Esophagus muscularis mucosa (tissue), 4 donors: ENCODE data around the gene SERPINI2. TPM values are rescaled to one million over a fixed set of nuclear protein-coding genes. Genes with fewer than 3 reads are reported as not detected.

ENCODE experiments used
- DNase-seq: peaks from one replicate; pipeline ENCODE4 v3.0.0-alpha.2; 2017; ENCODE audit errors: extremely low spot score
- H3K27ac ChIP-seq, 4 donors: fragments of 200-600 bp; sonication (generic); replicated peaks in 1 of 4; 1 replicate in 3 of 4; 2 replicates in 1 of 4; pipeline ENCODE4 v1.5.1; 2016 to 2019; ENCODE audit warnings: mild to moderate bottlenecking in 1 of 4
- H3K27me3 ChIP-seq, 4 donors: fragments of 200-600 bp; sonication (generic); one replicate each; pipeline versions ENCODE4 v1.5.1 to v1.6.0; 2016 to 2019
- H3K36me3 ChIP-seq, 4 donors: fragments of 200-600 bp; sonication (generic); one replicate each; pipeline ENCODE4 v1.5.1; 2016 to 2019
- H3K4me1 ChIP-seq, 4 donors: fragments of 200-600 bp; sonication (generic); one replicate each; pipeline ENCODE4 v1.5.1; 2016 to 2019
- H3K4me3 ChIP-seq, 4 donors: fragments of 200-600 bp; sonication (generic); 1 replicate in 2 of 4; 2 replicates in 2 of 4; pipeline ENCODE4 v1.5.1; 2016 to 2019; ENCODE audit warnings: mild to moderate bottlenecking in 4 of 4, moderate library complexity in 1 of 4
- H3K9me3 ChIP-seq, 4 donors: fragments of 200-600 bp; sonication (generic); 1 replicate in 3 of 4; 2 replicates in 1 of 4; pipeline ENCODE4 v1.5.1; 2016 to 2019
- EP300 ChIP-seq: sonication (generic); formaldehyde crosslinking; IDR thresholded peaks from one replicate; pipeline ENCODE4 v1.6.1; 2017; ENCODE audit warnings: antibody characterized with exemption
- POLR2A ChIP-seq: fragments of 450-650 bp; IDR thresholded peaks from one replicate; pipeline ENCODE4 v1.6.1; 2017; ENCODE audit warnings: antibody characterized with exemption, moderate library complexity, mild to moderate bottlenecking, low read depth
- POLR2AphosphoS5 ChIP-seq, 2 donors: sonication (generic); formaldehyde crosslinking; IDR thresholded peaks; one replicate each; pipeline ENCODE4 v1.6.1; 2017; ENCODE audit warnings: antibody characterized with exemption in 2 of 2
- WGBS: methylation state at CpG from one replicate; pipeline ENCODE4 v1.1.5; 2018; 5-methylcytosine and 5-hydroxymethylcytosine counted together
- intact Hi-C: fragments of 100-400 bp; cut with DNase I; formaldehyde crosslinking; loops from one replicate; pipeline ENCODE4 v1.15.1; 2023
- total RNA-seq, 4 donors: library from RNA; depleted of rRNA; stranded (reverse); fragments of >200 nt; gene quantifications; one replicate each; pipeline versions ENCODE4 v1.1.0 to v1.2.1, GENCODE V29; 2016
- TF ChIP-seq, protein P1 (sequence below), 3 experiments: fragments of 200-600 bp in 2 of 3; fragments of 450-650 bp in 1 of 3; sonication (generic) in 2 of 3; IDR thresholded peaks; one replicate each; pipeline ENCODE4 v1.5.1; 2017 to 2019; ENCODE audit warnings: antibody characterized with exemption in 3 of 3, mild to moderate bottlenecking in 2 of 3, moderate library complexity in 1 of 3

SERPINI2 gene
- total RNA-seq, 4 donors from 2014 or later, result 0.32 to 1.2 TPM; not detected in 2

DNA sequence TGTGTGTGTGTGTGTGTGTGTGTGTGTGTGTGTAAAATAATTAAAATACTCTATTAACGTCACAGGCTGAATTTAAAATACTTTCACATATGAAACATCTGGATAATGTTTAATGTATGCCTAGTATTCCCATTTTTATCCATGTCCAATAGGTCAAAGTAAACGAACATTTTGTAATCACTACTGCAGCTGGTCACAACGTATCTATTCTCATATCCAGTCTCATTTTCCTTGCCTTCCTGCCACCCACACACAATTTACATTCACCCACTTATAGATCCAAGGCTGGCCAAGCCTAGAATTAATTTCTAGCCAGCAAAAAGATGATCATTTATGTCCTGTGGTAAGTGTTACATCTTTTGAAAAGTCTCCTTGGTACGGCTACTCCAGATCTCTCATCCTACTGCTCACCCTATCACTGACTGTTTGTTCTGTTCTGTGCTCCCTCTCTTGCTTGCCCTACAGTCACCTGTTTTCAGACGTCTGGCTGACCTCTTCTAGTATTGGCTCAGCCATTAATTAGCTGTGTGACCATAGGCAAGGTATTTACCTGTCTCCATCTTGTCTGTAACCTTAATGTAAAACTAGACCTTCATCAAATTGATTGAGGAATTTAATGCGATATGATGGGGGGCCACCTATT is 17.6 kb downstream of the SERPINI2 start:
- DNase-seq, result no peak
- H3K9me3 ChIP-seq, result no peaks in the 10 kb centered on the region
- intact Hi-C loops, result no loop called here
- no peaks in the 10 kb centered on the region for H3K36me3 ChIP-seq
- H3K4me3 ChIP-seq, result no peak overlapping the region
- TF ChIP-seq POLR2AphosphoS5 (IDR thresholded peaks at IDR 0.05), result no peak
- no peak for TF ChIP-seq POLR2A
- no peak for TF ChIP-seq EP300
- TF ChIP-seq, protein P1, sequence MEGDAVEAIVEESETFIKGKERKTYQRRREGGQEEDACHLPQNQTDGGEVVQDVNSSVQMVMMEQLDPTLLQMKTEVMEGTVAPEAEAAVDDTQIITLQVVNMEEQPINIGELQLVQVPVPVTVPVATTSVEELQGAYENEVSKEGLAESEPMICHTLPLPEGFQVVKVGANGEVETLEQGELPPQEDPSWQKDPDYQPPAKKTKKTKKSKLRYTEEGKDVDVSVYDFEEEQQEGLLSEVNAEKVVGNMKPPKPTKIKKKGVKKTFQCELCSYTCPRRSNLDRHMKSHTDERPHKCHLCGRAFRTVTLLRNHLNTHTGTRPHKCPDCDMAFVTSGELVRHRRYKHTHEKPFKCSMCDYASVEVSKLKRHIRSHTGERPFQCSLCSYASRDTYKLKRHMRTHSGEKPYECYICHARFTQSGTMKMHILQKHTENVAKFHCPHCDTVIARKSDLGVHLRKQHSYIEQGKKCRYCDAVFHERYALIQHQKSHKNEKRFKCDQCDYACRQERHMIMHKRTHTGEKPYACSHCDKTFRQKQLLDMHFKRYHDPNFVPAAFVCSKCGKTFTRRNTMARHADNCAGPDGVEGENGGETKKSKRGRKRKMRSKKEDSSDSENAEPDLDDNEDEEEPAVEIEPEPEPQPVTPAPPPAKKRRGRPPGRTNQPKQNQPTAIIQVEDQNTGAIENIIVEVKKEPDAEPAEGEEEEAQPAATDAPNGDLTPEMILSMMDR (IDR thresholded peaks at IDR 0.05), result no peak
- no peaks in the 10 kb centered on the region for H3K27me3 ChIP-seq
- no peaks in the 10 kb centered on the region for H3K4me1 ChIP-seq
- WGBS, result 80% methylated on average over 6 of the region's 6 CpGs
- H3K27ac ChIP-seq, result no peak overlapping the region

DNA sequence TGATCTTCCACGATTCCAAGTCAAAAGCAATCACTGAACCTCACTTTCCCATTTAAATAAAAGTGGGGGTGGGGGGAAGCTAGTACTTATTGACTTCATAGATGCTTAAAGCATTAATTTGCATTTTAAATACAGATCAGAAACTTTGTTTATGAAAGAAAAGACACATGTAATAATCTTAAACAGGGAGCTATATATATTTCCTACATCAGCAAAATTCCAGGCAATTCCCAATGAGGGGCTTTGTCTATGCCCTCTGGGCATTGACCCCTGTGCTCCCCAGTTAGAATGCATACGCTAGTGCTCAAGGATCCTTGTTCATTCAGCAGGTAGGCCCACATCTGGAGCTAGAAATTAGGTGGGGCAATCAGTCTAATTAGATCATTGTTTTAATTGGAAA is 20.0 kb downstream of the SERPINI2 start:
- no peak for TF ChIP-seq POLR2AphosphoS5 (IDR thresholded peaks at IDR 0.05)
- TF ChIP-seq, protein P1 (IDR thresholded peaks at IDR 0.05), result no peak
- TF ChIP-seq EP300, result no peak
- TF ChIP-seq POLR2A, result no peak
- Histone ChIP-seq H3K27me3 (no peaks in the 10 kb centered on the region), H3K4me3 (no peak overlapping the region), H3K9me3 (no peaks in the 10 kb centered on the region), H3K4me1 (no peaks in the 10 kb centered on the region), H3K36me3 (no peaks in the 10 kb centered on the region), H3K27ac (no peak overlapping the region)
- intact Hi-C loops, result no loop called here
- WGBS, result 89% methylated on average over 2 of the region's 2 CpGs
- no peak for DNase-seq

DNA sequence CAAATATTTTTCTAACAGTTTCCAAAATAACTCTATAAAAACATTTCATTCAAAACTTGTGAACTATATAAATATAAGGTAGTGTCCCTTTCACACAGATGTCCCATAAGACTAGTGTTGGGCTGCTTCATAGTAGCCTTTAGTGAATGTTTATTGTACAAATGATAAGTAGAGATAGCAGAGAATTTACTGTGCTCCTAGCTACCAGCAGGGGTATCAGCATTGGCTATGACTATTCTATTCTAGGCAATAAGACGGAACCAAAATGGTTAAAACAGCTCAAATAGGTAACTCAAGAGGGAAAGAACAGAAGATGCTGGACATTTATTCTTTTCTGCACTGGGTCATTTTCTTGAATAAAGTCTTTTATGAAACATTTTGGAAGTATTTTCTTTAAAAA is 22.6 kb downstream of the SERPINI2 start:
- H3K36me3 ChIP-seq, result no peaks in the 10 kb centered on the region
- H3K4me3 ChIP-seq, result no peak overlapping the region
- intact Hi-C loops, result no loop called here
- H3K4me1 ChIP-seq, result no peaks in the 10 kb centered on the region
- H3K27me3 ChIP-seq, result no peaks in the 10 kb centered on the region
- no peak for TF ChIP-seq EP300
- no peak for TF ChIP-seq POLR2A
- no peak for TF ChIP-seq POLR2AphosphoS5 (IDR thresholded peaks at IDR 0.05)
- TF ChIP-seq, protein P1 (IDR thresholded peaks at IDR 0.05), result no peak
- no peaks in the 10 kb centered on the region for H3K9me3 ChIP-seq
- WGBS, result 74% methylated on average over 1 of the region's 1 CpG
- H3K27ac ChIP-seq, result no peak overlapping the region
- DNase-seq, result no peak

DNA sequence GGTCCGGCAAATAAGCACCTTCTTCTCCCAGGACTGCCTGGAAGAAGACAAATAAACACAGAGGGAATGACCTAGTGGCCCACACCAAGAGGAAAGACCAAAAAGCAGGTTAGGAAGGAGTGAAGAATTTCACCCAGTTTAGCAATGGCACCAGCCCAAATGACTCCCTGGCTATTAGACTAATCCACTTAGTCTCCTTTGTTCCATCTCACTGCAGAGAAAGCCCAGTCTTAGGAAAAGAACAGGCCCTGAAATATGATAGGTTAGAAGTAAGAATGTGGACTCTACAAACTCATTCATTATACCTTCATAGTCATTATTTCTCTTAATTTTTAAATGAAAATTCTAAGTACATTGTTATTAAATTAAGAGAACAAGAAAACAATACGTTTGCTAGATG is 23.2 kb downstream of the SERPINI2 start:
- Histone ChIP-seq H3K4me3 (no peak overlapping the region), H3K27ac (no peak overlapping the region), H3K36me3 (no peaks in the 10 kb centered on the region), H3K27me3 (no peaks in the 10 kb centered on the region), H3K4me1 (no peaks in the 10 kb centered on the region), H3K9me3 (no peaks in the 10 kb centered on the region)
- 88% methylated on average over 2 of the region's 2 CpGs for WGBS
- TF ChIP-seq, protein P1 (IDR thresholded peaks at IDR 0.05), result no peak
- TF ChIP-seq POLR2A, result no peak
- no peak for TF ChIP-seq EP300
- TF ChIP-seq POLR2AphosphoS5 (IDR thresholded peaks at IDR 0.05), result no peak
- DNase-seq, result no peak
- intact Hi-C loops, result no loop called here

DNA sequence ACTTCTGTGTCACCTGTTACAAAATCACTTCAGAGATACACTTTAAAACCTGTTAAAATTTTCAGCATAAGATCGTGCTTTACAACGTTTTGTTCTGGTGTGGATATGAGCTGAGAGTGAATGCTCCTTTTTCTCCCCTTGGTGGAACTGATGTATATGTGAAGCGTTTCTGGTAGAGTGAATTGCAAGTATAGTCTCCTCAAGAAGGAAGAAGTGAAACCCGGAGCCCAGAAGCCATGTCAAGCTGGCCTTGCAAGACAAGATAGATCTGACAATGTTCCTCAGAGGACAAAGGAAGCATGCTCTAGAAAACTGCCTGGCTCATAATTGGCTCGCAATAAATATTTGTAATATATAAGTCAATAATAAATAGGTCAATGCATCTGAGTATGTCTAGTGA is 23.6 kb downstream of the SERPINI2 start:
- 91% methylated on average over 5 of the region's 5 CpGs for WGBS
- intact Hi-C loops, result no loop called here
- Histone ChIP-seq H3K36me3 (no peaks in the 10 kb centered on the region), H3K9me3 (no peaks in the 10 kb centered on the region), H3K4me1 (no peaks in the 10 kb centered on the region), H3K27ac (no peak overlapping the region), H3K27me3 (no peaks in the 10 kb centered on the region), H3K4me3 (no peak overlapping the region)
- TF ChIP-seq, protein P1 (IDR thresholded peaks at IDR 0.05), result no peak
- no peak for TF ChIP-seq EP300
- TF ChIP-seq POLR2AphosphoS5 (IDR thresholded peaks at IDR 0.05), result no peak
- TF ChIP-seq POLR2A, result no peak
- no peak for DNase-seq
